Measurements from ENCODE around the gene ZIC1.

GRCh38 chr3:147380387-147380951 is 28.7 kb upstream of the ZIC1 start:
- TF ChIP-seq CTCF (IDR thresholded peaks at IDR 0.05; ENCODE audit: low read depth, low read length) (no peak), POLR2A (IDR thresholded peaks at IDR 0.05; ENCODE audit: extremely low read depth, insufficient read length) (no peak)
